ENCODE results near the gene MIAT. TPM values are rescaled to one million over a fixed set of nuclear protein-coding genes. Genes with fewer than 3 reads are reported as not detected.

Gene MIAT
- total and polyA plus RNA-seq, 4 donors = 0.18 to 1.5 (median 0.73) TPM

DNA sequence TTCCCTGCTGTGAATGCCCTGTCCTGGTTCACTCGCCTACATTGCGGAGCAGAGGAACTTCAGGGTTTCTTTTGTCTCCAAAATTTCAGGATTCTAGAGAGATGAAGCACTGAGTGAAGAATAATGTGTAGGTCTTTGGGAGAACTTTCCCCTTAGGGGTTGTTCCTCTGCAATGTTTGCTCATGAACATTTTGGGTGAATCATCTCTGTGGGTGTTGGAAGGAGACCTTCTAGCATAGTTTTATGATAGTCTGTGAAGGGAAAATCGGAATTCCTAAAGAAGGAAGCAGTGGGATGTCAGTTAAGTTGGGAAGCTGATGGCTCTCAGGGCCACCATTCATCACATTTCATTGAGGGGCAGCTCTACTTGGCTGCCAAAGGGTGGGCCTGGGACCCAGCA lies 64.8 kb downstream of the MIAT start (continued):
- TF ChIP-seq, protein P1, sequence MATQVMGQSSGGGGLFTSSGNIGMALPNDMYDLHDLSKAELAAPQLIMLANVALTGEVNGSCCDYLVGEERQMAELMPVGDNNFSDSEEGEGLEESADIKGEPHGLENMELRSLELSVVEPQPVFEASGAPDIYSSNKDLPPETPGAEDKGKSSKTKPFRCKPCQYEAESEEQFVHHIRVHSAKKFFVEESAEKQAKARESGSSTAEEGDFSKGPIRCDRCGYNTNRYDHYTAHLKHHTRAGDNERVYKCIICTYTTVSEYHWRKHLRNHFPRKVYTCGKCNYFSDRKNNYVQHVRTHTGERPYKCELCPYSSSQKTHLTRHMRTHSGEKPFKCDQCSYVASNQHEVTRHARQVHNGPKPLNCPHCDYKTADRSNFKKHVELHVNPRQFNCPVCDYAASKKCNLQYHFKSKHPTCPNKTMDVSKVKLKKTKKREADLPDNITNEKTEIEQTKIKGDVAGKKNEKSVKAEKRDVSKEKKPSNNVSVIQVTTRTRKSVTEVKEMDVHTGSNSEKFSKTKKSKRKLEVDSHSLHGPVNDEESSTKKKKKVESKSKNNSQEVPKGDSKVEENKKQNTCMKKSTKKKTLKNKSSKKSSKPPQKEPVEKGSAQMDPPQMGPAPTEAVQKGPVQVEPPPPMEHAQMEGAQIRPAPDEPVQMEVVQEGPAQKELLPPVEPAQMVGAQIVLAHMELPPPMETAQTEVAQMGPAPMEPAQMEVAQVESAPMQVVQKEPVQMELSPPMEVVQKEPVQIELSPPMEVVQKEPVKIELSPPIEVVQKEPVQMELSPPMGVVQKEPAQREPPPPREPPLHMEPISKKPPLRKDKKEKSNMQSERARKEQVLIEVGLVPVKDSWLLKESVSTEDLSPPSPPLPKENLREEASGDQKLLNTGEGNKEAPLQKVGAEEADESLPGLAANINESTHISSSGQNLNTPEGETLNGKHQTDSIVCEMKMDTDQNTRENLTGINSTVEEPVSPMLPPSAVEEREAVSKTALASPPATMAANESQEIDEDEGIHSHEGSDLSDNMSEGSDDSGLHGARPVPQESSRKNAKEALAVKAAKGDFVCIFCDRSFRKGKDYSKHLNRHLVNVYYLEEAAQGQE (IDR thresholded peaks at IDR 0.05) = no peak

DNA sequence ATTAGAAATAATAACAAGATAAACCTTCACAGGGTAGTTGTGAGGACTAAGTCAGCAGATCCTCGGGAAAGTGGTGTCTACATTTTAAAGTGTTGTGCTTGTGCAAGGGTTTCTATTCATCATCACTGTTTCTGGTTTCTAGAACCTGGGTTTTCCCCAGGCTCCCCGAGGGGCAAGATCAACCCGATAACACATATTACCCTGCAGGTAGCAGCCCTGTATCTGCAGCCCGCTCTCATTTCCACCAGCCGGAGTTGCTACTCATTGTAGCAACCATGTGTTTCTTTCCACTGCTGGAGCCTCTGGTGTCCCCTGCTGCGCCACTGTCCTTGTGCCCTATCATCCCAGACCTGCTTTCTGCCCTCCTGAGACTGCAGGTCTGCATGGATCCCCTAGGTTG lies 67.0 kb downstream of the MIAT start:
- Histone ChIP-seq H3K9ac (ENCODE audit: low read depth in 1 of 2, low read length in 2 of 2) (no peak overlapping the region), H3K4me3 (ENCODE audit: low read depth in 1 of 3, low read length in 3 of 3) (no peak overlapping the region), H3K36me3 (ENCODE audit: control insufficient read depth in 4 of 4, insufficient read depth in 3 of 4, low read depth in 1 of 4, low read length in 3 of 4) (peaks cover 0 to 10% (median 2%) of the 10 kb centered on the region in 4 donors), H3K27ac (ENCODE audit: low read depth in 1 of 2, low read length in 2 of 2) (no peak overlapping the region), H3K4me1 (ENCODE audit: control insufficient read depth in 4 of 4, insufficient read depth in 4 of 4, low read length in 3 of 4) (peaks cover 0 to 6% (median 2%) of the 10 kb centered on the region in 4 donors), H3K27me3 (ENCODE audit: control insufficient read depth in 4 of 4, insufficient read depth in 4 of 4, low read length in 3 of 4) (no peaks in the 10 kb centered on the region), H3K9me3 (ENCODE audit: control insufficient read depth in 4 of 4, low read length in 3 of 4) (no peaks in the 10 kb centered on the region)
- no peak for TF ChIP-seq JUND (IDR thresholded peaks at IDR 0.05)
- no peak for TF ChIP-seq SP1 (IDR thresholded peaks at IDR 0.05)
- no peak for TF ChIP-seq TAF1 (conservative IDR thresholded peaks at IDR 0.05)
- TF ChIP-seq GABPA (IDR thresholded peaks at IDR 0.05 in 1 of 2, conservative IDR thresholded peaks at IDR 0.05 in 1 of 2) = no peak
- TF ChIP-seq, protein P2, sequence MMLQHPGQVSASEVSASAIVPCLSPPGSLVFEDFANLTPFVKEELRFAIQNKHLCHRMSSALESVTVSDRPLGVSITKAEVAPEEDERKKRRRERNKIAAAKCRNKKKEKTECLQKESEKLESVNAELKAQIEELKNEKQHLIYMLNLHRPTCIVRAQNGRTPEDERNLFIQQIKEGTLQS (IDR thresholded peaks at IDR 0.05) = no peak
- DNase-seq (ENCODE audit: low spot score) = no peak
- 95% methylated on average over 6 of the region's 6 CpGs for WGBS

DNA sequence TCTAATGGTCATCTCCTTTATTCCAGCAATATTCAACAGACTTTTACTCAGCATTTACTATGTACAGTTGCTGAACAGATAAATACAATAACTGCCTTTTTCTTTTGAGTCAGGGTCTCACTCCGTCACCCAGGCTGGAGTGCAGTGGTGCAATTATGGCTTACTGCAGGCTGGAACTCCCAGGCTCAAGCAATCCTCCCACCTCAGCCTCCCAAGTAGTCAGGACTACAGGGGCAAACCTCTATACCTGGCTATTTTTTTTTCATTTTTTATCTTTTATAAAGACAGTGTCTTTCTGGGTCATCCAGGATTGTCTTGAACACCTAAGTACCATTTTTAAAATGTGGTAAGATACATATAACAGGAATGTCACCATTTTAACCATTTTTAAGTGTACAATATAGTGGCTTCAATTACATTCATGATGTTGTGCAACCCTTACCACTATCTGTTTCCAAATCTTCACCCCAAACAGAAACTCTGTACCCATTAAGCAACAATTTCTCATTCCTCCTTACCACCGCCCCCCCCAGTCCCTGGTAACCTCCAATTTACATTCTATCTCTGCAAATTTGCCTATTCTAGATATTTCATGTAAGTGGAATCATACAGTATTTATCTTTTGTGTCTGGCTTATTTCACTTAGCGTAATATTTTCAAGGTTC lies 67.8 kb downstream of the MIAT start:
- H3K36me3 ChIP-seq (ENCODE audit: control insufficient read depth in 4 of 4, insufficient read depth in 3 of 4, low read depth in 1 of 4, low read length in 3 of 4) = peaks cover 0 to 10% (median under 1%) of the 10 kb centered on the region in 4 donors
- DNase-seq (ENCODE audit: low spot score) = no peak
- TF ChIP-seq NR2F2 (IDR thresholded peaks at IDR 0.05) (no peak), RAD21 (IDR thresholded peaks at IDR 0.05) (no peak), YY1 (IDR thresholded peaks at IDR 0.05) (no peak), HNF4A (conservative IDR thresholded peaks at IDR 0.05) (peak; percentile 51 to 74), RXRA (IDR thresholded peaks at IDR 0.05) (peak; percentile 26 to 32), GABPA (IDR thresholded peaks at IDR 0.05 in 1 of 2, conservative IDR thresholded peaks at IDR 0.05 in 1 of 2) (no peak), CTCF (IDR thresholded peaks at IDR 0.05; ENCODE audit: low read depth, low read length, missing input control) (no peak), FOXA1 (IDR thresholded peaks at IDR 0.05) (no peak), ZBTB33 (IDR thresholded peaks at IDR 0.05) (no peak)
- TF ChIP-seq, protein P1 (IDR thresholded peaks at IDR 0.05) = no peak
- TF ChIP-seq, protein P2 (IDR thresholded peaks at IDR 0.05) = peak; percentile 28
- no peak overlapping the region for H3K27ac ChIP-seq (ENCODE audit: low read depth in 1 of 2, low read length in 2 of 2)
- H3K9me3 ChIP-seq (ENCODE audit: control insufficient read depth in 4 of 4, low read length in 3 of 4) = no peaks in the 10 kb centered on the region
- H3K4me3 ChIP-seq (ENCODE audit: low read depth in 1 of 3, low read length in 3 of 3) = no peak overlapping the region
- no peaks in the 10 kb centered on the region for H3K27me3 ChIP-seq (ENCODE audit: control insufficient read depth in 4 of 4, insufficient read depth in 4 of 4, low read length in 3 of 4)
- H3K9ac ChIP-seq (ENCODE audit: low read depth in 1 of 2, low read length in 2 of 2) = no peak overlapping the region
- 79% methylated on average over 3 of the region's 3 CpGs for WGBS
- peaks cover 0 to 6% (median 2%) of the 10 kb centered on the region in 4 donors for H3K4me1 ChIP-seq (ENCODE audit: control insufficient read depth in 4 of 4, insufficient read depth in 4 of 4, low read length in 3 of 4)
